HL-60/S4 treated with retinoic acid at 250 ng/mL for 4 days and 3 days (cell line): ENCODE data around the gene TFG.

Source experiments
- in situ Hi-C: fragments of 300-500 bp; cut with MboI; formaldehyde crosslinking; loops from 2 replicates; pipeline ENCODE4 v1.7.0; 2022; ENCODE audit warnings: low sequenced_read_pairs

TFG gene

DNA sequence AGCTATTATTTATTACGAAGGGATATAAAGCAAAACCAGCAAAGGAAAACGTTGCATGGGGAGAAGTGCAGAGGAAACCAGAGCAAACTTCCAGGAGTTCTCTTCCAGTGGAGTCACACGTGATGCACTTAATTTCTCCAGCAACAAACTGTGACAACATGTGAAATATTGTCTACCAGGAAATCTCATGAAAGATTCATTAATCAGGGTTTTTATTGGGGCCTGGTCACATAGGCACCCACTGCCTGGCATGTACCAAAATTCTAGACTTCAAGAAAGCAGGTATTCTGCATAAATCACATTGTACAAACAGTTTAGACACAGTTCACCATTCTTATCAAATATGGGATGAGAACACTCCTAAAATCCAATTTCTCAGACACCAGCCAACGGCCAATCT is 5.4 kb upstream of the TFG start:
- in situ Hi-C loops: no loop called here

GRCh38 chr3:100706365-100706764 is 2.9 kb upstream of the TFG start:
- in situ Hi-C loops: no loop called here

GRCh38 chr3:100708644-100708988 is 678 bp upstream of the TFG start:
- in situ Hi-C loops: no loop called here

GRCh38 chr3:100709842-100710260 is 557 bp downstream of the TFG start:
- in situ Hi-C loops: no loop called here

DNA sequence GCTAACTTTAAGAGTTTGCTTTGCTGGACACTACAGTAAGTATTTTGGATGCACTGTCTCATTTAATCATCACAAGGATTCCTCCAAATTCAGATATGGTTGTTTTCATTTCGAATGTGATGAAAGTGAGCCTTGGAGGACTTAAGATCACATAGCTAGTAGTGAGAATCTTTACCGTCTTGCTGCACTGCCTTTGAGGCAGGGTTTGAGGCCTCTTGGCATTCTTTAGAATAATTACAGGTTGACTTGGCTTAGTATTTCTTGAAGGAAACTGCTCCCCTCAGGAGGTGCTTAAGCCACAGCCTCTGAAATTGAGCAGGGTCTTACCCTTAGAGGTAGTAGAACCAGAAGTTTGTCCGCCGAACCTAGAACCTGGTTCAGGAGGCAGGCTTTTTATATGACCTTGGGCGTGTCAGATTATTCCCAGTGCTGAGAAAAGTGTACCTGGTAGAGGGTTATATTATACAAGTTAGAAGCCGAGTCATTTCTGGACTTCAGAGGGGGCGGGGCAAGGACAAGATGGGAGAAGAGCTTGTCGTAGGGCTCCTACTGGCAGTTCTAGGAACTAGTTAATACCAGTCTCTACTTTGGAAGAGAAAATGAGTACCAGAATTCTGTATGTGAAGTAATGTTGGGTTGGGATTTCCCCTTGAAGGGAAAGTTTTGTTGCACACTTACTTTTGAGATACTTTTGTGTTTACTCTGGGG is 1.1 kb downstream of the TFG start:
- in situ Hi-C loops: no loop called here

DNA sequence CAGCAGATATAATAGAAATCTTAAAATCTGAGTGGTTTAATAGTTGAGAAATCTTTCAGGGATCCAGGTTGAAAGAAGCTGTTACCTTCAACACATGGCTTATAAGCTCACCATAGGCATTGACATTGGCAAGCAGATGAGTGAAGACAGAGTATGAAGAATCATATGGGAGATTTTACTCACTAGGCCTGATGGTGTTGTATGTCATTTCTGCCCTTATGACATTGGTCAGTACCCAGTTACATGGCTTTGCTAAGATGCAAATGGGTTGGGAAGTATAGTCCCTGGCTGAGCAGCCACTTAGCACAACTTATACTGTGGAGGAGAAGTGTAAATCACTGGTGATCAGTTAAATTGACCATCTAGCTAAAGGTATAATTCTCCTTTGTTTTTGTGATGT is 5.9 kb downstream of the TFG start:
- in situ Hi-C loops: no loop called here

- in situ Hi-C loops: no loop called here
Measured at GRCh38 chr3:100717063-100717462, 7.8 kb downstream of the TFG start.

- in situ Hi-C loops: no loop called here
Measured at GRCh38 chr3:100717637-100718487, 8.6 kb downstream of the TFG start.

DNA sequence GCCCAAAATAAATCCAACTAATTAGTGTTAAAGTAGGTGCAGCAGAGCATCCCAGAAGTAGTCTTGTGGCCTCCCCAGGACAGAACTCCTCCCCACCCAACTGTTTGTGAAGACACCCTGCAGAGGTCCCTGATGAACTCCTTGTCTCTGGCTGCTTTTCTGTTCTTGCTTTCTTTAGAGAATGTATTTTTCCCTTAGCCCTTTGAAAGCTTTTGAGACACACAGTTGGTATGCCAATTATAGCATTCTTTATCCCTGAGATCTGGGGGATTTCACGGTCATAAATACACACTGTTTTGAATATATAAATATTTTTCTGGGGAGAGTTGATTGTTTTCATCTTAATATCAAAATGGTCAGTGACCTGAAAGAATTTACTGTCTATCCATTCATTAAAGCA is 9.8 kb downstream of the TFG start:
- in situ Hi-C loops: no loop called here

GRCh38 chr3:100720426-100720825 is 11.1 kb downstream of the TFG start:
- in situ Hi-C loops: no loop called here

DNA sequence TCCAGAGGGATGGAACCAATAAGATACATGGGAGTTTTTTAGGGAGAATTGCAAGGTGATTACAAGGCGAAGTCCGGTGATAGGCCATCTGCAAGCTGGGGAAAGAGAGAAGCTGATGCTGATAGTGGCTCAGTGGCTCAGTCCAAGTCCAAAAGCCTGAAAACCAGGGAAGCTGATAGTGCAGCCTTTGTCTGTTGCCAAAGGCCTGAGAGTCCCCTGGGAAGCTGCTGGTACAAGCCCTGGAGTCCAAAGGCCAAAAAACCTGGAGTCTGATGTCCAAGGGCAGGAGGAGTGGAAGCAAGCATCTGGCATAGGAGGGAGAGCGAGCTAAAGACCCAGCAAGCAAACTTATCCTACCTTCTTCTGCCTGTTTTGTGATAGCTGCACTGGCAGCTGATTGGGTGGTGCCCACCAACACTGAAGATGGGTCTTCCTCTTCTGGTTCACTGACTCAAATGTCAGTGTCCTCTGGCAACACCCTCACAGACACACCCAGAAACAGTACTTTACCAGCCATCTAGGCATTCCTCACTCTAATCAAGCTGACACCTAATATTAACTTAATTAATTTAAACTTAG is 16.7 kb downstream of the TFG start:
- in situ Hi-C loops: no loop called here

GRCh38 chr3:100726706-100727105 is 17.4 kb downstream of the TFG start:
- in situ Hi-C loops: no loop called here

GRCh38 chr3:100730524-100730923 is 21.2 kb downstream of the TFG start:
- in situ Hi-C loops: no loop called here

DNA sequence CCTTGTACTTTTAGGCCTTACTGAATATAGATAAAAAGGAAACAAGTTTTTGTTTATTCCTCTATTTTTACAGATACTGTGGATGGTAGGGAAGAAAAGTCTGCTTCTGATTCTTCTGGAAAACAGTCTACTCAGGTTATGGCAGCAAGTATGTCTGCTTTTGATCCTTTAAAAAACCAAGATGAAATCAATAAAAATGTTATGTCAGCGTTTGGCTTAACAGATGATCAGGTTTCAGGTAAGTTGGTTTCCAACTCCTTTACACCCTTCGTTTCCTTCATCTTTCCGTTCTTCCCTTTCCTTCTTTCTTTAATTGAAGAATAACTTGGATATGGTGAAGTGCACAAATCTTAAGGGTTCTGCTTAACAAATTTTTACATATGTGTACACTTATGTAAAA is 23.1 kb downstream of the TFG start:
- in situ Hi-C loops: no loop called here

GRCh38 chr3:100737334-100737733 is 28.0 kb downstream of the TFG start:
- in situ Hi-C loops: no loop called here

- in situ Hi-C loops: no loop called here
Measured at GRCh38 chr3:100740207-100740606, 30.9 kb downstream of the TFG start.

GRCh38 chr3:100743535-100743934 is 34.2 kb downstream of the TFG start:
- in situ Hi-C loops: no loop called here

- in situ Hi-C loops: no loop called here
Measured at GRCh38 chr3:100744671-100745070, 35.4 kb downstream of the TFG start.

DNA sequence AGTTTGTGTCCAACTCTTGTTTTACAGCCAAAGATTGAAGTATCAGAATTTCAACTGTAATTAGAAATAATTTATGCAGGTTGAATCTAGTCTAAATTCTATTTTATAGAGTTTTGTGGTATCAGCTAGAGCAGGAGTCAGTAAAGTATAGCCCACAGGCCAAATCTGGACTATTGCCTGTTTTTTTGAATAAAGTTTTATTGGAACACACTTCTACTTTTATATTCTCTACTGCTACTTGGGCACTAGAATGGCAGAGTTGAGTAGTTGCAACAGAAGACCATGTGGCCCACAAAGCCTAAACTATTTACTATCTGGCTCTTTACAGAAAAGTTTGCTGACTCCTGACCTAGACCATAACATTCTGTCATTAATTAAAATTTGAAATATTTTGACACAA is 36.3 kb downstream of the TFG start:
- in situ Hi-C loops: no loop called here

DNA sequence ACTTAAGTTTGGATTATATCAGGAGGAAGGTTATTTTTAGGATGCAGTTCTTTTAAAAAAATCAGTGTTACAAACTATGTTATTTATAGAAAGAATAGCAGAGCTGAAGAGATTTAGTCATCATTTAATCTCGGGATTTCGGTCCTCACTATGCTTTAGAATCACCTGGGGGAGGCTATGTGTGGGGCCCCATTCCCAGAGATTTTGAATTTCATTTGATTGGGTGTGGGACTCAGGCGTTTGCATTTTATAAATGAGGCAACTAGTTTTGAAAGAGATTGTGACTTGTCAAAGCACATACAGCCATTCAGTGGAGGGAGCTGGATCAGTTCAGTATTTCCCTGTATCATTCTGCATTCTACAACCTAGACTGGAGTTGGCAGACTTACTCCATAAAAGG is 36.8 kb downstream of the TFG start:
- in situ Hi-C loops: no loop called here

DNA sequence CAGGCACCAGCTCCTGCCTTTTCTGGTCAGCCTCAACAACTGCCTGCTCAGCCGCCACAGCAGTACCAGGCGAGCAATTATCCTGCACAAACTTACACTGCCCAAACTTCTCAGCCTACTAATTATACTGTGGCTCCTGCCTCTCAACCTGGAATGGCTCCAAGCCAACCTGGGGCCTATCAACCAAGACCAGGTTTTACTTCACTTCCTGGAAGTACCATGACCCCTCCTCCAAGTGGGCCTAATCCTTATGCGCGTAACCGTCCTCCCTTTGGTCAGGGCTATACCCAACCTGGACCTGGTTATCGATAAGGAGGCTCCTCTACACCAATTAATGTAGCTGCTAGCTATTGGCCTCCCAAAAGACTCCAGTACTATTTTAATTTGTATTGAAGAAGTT is 38.9 kb downstream of the TFG start:
- in situ Hi-C loops: no loop called here

DNA sequence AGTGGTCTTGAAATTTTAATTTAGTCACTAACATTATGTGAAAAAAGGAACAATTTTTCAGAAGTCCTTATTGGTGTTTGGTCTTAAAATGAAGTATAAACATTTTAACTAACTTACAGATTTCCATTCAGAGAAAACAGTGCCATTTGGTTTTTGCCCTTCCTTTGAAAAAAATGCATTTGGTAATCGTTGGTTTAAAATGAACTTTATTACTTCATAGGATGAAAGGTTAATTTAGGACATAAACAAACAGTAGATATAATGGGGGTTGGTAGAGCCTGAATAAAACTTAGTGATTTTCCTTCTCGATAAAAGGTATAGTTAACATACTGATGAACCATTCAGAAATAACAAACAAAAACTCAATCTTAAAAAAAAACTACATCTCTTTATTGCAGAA is 39.7 kb downstream of the TFG start:
- in situ Hi-C loops: no loop called here
